ENCODE measurements around the gene FZD10. TPM values are rescaled to one million over a fixed set of nuclear protein-coding genes. Genes with fewer than 3 reads are reported as not detected.

Gene FZD10
- total RNA-seq (1 to 10 TPM in 1 of 2 donors, under 1 TPM in 1; 0.72 to 1.2 TPM), polyA plus RNA-seq (1 to 10 TPM in 1 of 2 donors, under 1 TPM in 1; 0.75 to 1.7 TPM)
- long read RNA-seq, donor 1, partial matches to known transcripts = 0 of 4 reads
- long read RNA-seq, donor 1, other reads (novel, unspliced or antisense) = 1 of 4 reads
- long read RNA-seq, donor 2, partial matches to known transcripts = 0 of 3 reads
- long read RNA-seq, donor 2, other reads (novel, unspliced or antisense) = 0 of 3 reads

GRCh38 chr12:130162267-130162666 is at the start of gene FZD10:
Gene FZD10 (plus strand): TSS chr12:130162464. CDS start chr12:130162943, 479 bp downstream.
- intact Hi-C loops (cut with DNase I) = no loop called here
- DNase-seq = peak in 1 of 2 donors; percentile 83
- H3K9me3 ChIP-seq (ENCODE audit: control insufficient read depth, low read length) = no peaks in the 10 kb centered on the region
- WGBS, 2 donors = 0 to 1% methylated on average over 31 to 51 of the region's 51 CpGs
- H3K4me1 ChIP-seq (ENCODE audit: control insufficient read depth in 1 of 2, insufficient read depth in 2 of 2, low read length in 2 of 2) = no peaks in the 10 kb centered on the region
- H3K27ac ChIP-seq (ENCODE audit: low read depth in 1 of 2, low read length in 2 of 2) = no peak within 1 kb of the TSS
- peak; percentile 36 for ATAC-seq (ENCODE audit: low FRiP score)
- H3K4me3 ChIP-seq (ENCODE audit: low read length in 2 of 2) = peak within 1 kb of the TSS; percentile 42 to 49
- no peaks in the 10 kb centered on the region for H3K36me3 ChIP-seq (ENCODE audit: control insufficient read depth in 1 of 2, insufficient read depth in 2 of 2, low read length in 1 of 2)
- no peaks in the 10 kb centered on the region for H3K27me3 ChIP-seq (ENCODE audit: control insufficient read depth in 1 of 2, insufficient read depth in 2 of 2, low read length in 1 of 2)

GRCh38 chr12:130114952-130115351 is 47.3 kb upstream of the FZD10 start:
- no peaks in the 10 kb centered on the region for H3K36me3 ChIP-seq (ENCODE audit: control insufficient read depth in 1 of 2, insufficient read depth in 2 of 2, low read length in 1 of 2)
- intact Hi-C loops (cut with DNase I) = no loop called here
- H3K4me1 ChIP-seq (ENCODE audit: control insufficient read depth in 1 of 2, insufficient read depth in 2 of 2, low read length in 2 of 2) = no peaks in the 10 kb centered on the region
- ATAC-seq (ENCODE audit: low FRiP score) (no peak), DNase-seq (no peak)
- H3K27me3 ChIP-seq (ENCODE audit: control insufficient read depth in 1 of 2, insufficient read depth in 2 of 2, low read length in 1 of 2) = no peaks in the 10 kb centered on the region
- H3K9me3 ChIP-seq (ENCODE audit: control insufficient read depth, low read length) = no peaks in the 10 kb centered on the region
- no peak overlapping the region for H3K27ac ChIP-seq (ENCODE audit: low read depth in 1 of 2, low read length in 2 of 2)
- H3K4me3 ChIP-seq (ENCODE audit: low read length in 2 of 2) = no peak overlapping the region
- WGBS, 2 donors = 79 to 81% methylated on average over 20 of the region's 20 CpGs

- 89 to 92% methylated on average over 8 of the region's 8 CpGs for WGBS, 2 donors
- no peak overlapping the region for H3K4me3 ChIP-seq (ENCODE audit: low read length in 2 of 2)
- intact Hi-C loops (cut with DNase I) = no loop called here
- H3K4me1 ChIP-seq (ENCODE audit: control insufficient read depth in 1 of 2, insufficient read depth in 2 of 2, low read length in 2 of 2) = no peaks in the 10 kb centered on the region
- no peaks in the 10 kb centered on the region for H3K9me3 ChIP-seq (ENCODE audit: control insufficient read depth, low read length)
- H3K27me3 ChIP-seq (ENCODE audit: control insufficient read depth in 1 of 2, insufficient read depth in 2 of 2, low read length in 1 of 2) = no peaks in the 10 kb centered on the region
- no peak for ATAC-seq (ENCODE audit: low FRiP score)
- DNase-seq = no peak
- no peaks in the 10 kb centered on the region for H3K36me3 ChIP-seq (ENCODE audit: control insufficient read depth in 1 of 2, insufficient read depth in 2 of 2, low read length in 1 of 2)
- H3K27ac ChIP-seq (ENCODE audit: low read depth in 1 of 2, low read length in 2 of 2) = no peak overlapping the region
Measured at GRCh38 chr12:130115646-130116045, 46.6 kb upstream of the FZD10 start.

GRCh38 chr12:130116791-130117190 is 45.5 kb upstream of the FZD10 start:
- Histone ChIP-seq H3K4me1 (ENCODE audit: control insufficient read depth in 1 of 2, insufficient read depth in 2 of 2, low read length in 2 of 2) (no peaks in the 10 kb centered on the region), H3K4me3 (ENCODE audit: low read length in 2 of 2) (no peak overlapping the region), H3K36me3 (ENCODE audit: control insufficient read depth in 1 of 2, insufficient read depth in 2 of 2, low read length in 1 of 2) (no peaks in the 10 kb centered on the region), H3K9me3 (ENCODE audit: control insufficient read depth, low read length) (no peaks in the 10 kb centered on the region), H3K27ac (ENCODE audit: low read depth in 1 of 2, low read length in 2 of 2) (no peak overlapping the region), H3K27me3 (ENCODE audit: control insufficient read depth in 1 of 2, insufficient read depth in 2 of 2, low read length in 1 of 2) (no peaks in the 10 kb centered on the region)
- 72 to 79% methylated on average over 6 of the region's 6 CpGs for WGBS, 2 donors
- intact Hi-C loops (cut with DNase I) = no loop called here
- ATAC-seq (ENCODE audit: low FRiP score) (no peak), DNase-seq (no peak)

- Histone ChIP-seq H3K27ac (ENCODE audit: low read depth in 1 of 2, low read length in 2 of 2) (no peak overlapping the region), H3K4me3 (ENCODE audit: low read length in 2 of 2) (no peak overlapping the region), H3K27me3 (ENCODE audit: control insufficient read depth in 1 of 2, insufficient read depth in 2 of 2, low read length in 1 of 2) (no peaks in the 10 kb centered on the region), H3K9me3 (ENCODE audit: control insufficient read depth, low read length) (no peaks in the 10 kb centered on the region), H3K36me3 (ENCODE audit: control insufficient read depth in 1 of 2, insufficient read depth in 2 of 2, low read length in 1 of 2) (no peaks in the 10 kb centered on the region), H3K4me1 (ENCODE audit: control insufficient read depth in 1 of 2, insufficient read depth in 2 of 2, low read length in 2 of 2) (no peaks in the 10 kb centered on the region)
- no peak for DNase-seq
- ATAC-seq (ENCODE audit: low FRiP score) = no peak
- 73 to 77% methylated on average over 7 of the region's 7 CpGs for WGBS, 2 donors
- intact Hi-C loops (cut with DNase I) = no loop called here
Measured at GRCh38 chr12:130117233-130117632, 45.0 kb upstream of the FZD10 start.

GRCh38 chr12:130117701-130118100 is 44.6 kb upstream of the FZD10 start:
- ATAC-seq (ENCODE audit: low FRiP score) = no peak
- no peaks in the 10 kb centered on the region for H3K36me3 ChIP-seq (ENCODE audit: control insufficient read depth in 1 of 2, insufficient read depth in 2 of 2, low read length in 1 of 2)
- H3K4me3 ChIP-seq (ENCODE audit: low read length in 2 of 2) = no peak overlapping the region
- intact Hi-C loops (cut with DNase I) = no loop called here
- no peaks in the 10 kb centered on the region for H3K4me1 ChIP-seq (ENCODE audit: control insufficient read depth in 1 of 2, insufficient read depth in 2 of 2, low read length in 2 of 2)
- H3K27ac ChIP-seq (ENCODE audit: low read depth in 1 of 2, low read length in 2 of 2) = no peak overlapping the region
- no peaks in the 10 kb centered on the region for H3K27me3 ChIP-seq (ENCODE audit: control insufficient read depth in 1 of 2, insufficient read depth in 2 of 2, low read length in 1 of 2)
- no peaks in the 10 kb centered on the region for H3K9me3 ChIP-seq (ENCODE audit: control insufficient read depth, low read length)
- 52 to 60% methylated on average over 5 of the region's 5 CpGs for WGBS, 2 donors
- no peak for DNase-seq

GRCh38 chr12:130118181-130118580 is 44.1 kb upstream of the FZD10 start:
- no peak overlapping the region for H3K4me3 ChIP-seq (ENCODE audit: low read length in 2 of 2)
- no peaks in the 10 kb centered on the region for H3K9me3 ChIP-seq (ENCODE audit: control insufficient read depth, low read length)
- no peaks in the 10 kb centered on the region for H3K27me3 ChIP-seq (ENCODE audit: control insufficient read depth in 1 of 2, insufficient read depth in 2 of 2, low read length in 1 of 2)
- no peaks in the 10 kb centered on the region for H3K4me1 ChIP-seq (ENCODE audit: control insufficient read depth in 1 of 2, insufficient read depth in 2 of 2, low read length in 2 of 2)
- 84% methylated on average over 6 of the region's 6 CpGs for WGBS, 2 donors
- no peak for DNase-seq
- ATAC-seq (ENCODE audit: low FRiP score) = no peak
- H3K36me3 ChIP-seq (ENCODE audit: control insufficient read depth in 1 of 2, insufficient read depth in 2 of 2, low read length in 1 of 2) = no peaks in the 10 kb centered on the region
- intact Hi-C loops (cut with DNase I) = no loop called here
- H3K27ac ChIP-seq (ENCODE audit: low read depth in 1 of 2, low read length in 2 of 2) = no peak overlapping the region

- ATAC-seq (ENCODE audit: low FRiP score) (no peak), DNase-seq (no peak)
- WGBS, 2 donors = 93 to 94% methylated on average over 27 of the region's 27 CpGs
- H3K27ac ChIP-seq (ENCODE audit: low read depth in 1 of 2, low read length in 2 of 2) = no peak overlapping the region
- intact Hi-C loops (cut with DNase I) = no loop called here
- H3K36me3 ChIP-seq (ENCODE audit: control insufficient read depth in 1 of 2, insufficient read depth in 2 of 2, low read length in 1 of 2) = no peaks in the 10 kb centered on the region
- H3K4me3 ChIP-seq (ENCODE audit: low read length in 2 of 2) = no peak overlapping the region
- no peaks in the 10 kb centered on the region for H3K4me1 ChIP-seq (ENCODE audit: control insufficient read depth in 1 of 2, insufficient read depth in 2 of 2, low read length in 2 of 2)
- H3K27me3 ChIP-seq (ENCODE audit: control insufficient read depth in 1 of 2, insufficient read depth in 2 of 2, low read length in 1 of 2) = no peaks in the 10 kb centered on the region
- no peaks in the 10 kb centered on the region for H3K9me3 ChIP-seq (ENCODE audit: control insufficient read depth, low read length)
Measured at GRCh38 chr12:130119241-130119861, 42.9 kb upstream of the FZD10 start.

Measured in aorta (tissue), 5 donors.